MM.1S (cell line): ENCODE data around the gene PLEKHD1.

Source experiments
- DNase-seq: peaks from one replicate; pipeline ENCODE4 v3.0.0-alpha.2; 2015
- H2AFZ ChIP-seq: fragments of 300-600 bp; sonication (generic); 2 replicates; pipeline ENCODE4 v1.6.0; 2016; ENCODE audit warnings: antibody characterized with exemption, low read length
- H3F3A ChIP-seq: fragments of 300-600 bp; sonication (generic); 2 replicates; pipeline ENCODE4 v1.6.1; 2016; ENCODE audit warnings: mild to moderate bottlenecking, antibody characterized with exemption, low read length, moderate library complexity, mixed read lengths; ENCODE audit not compliant: insufficient read depth
- H3K27ac ChIP-seq: fragments of 300-600 bp; sonication (generic); 2 replicates; pipeline ENCODE4 v1.5.1; 2016; ENCODE audit warnings: mild to moderate bottlenecking, low read length
- H3K27me3 ChIP-seq: fragments of 300-600 bp; sonication (generic); replicated peaks from 2 replicates; pipeline ENCODE4 v1.6.0; 2016; ENCODE audit warnings: low read length; ENCODE audit not compliant: insufficient read depth
- H3K36me3 ChIP-seq: fragments of 300-600 bp; sonication (generic); replicated peaks from 2 replicates; pipeline ENCODE4 v1.6.1; 2016; ENCODE audit warnings: mild to moderate bottlenecking, low read length, mixed read lengths; ENCODE audit not compliant: insufficient read depth
- H3K4me1 ChIP-seq: fragments of 300-600 bp; sonication (generic); 2 replicates; pipeline ENCODE4 v1.6.1; 2016; ENCODE audit warnings: low read length, mixed read lengths
- H3K4me2 ChIP-seq: fragments of 300-600 bp; sonication (generic); 2 replicates; pipeline ENCODE4 v1.6.0; 2016; ENCODE audit warnings: low read depth, low read length
- H3K4me3 ChIP-seq: fragments of 300-600 bp; sonication (generic); 2 replicates; pipeline ENCODE4 v1.5.1; 2016; ENCODE audit warnings: low read length, mixed read lengths
- H3K79me2 ChIP-seq: fragments of 300-600 bp; sonication (generic); 2 replicates; pipeline ENCODE4 v1.6.1; 2016; ENCODE audit warnings: mixed run types, low read length, mixed read lengths
- H3K9ac ChIP-seq: fragments of 300-600 bp; sonication (generic); 2 replicates; pipeline ENCODE4 v1.6.1; 2016; ENCODE audit warnings: low read length, mixed read lengths
- H3K9me2 ChIP-seq: fragments of 300-600 bp; sonication (generic); replicated peaks from 2 replicates; pipeline ENCODE4 v1.6.1; 2016; ENCODE audit warnings: mild to moderate bottlenecking, low read length, mixed read lengths; ENCODE audit not compliant: insufficient read depth
- H3K9me3 ChIP-seq: fragments of 300-600 bp; sonication (generic); replicated peaks from 2 replicates; pipeline ENCODE4 v1.6.1; 2016; ENCODE audit warnings: mild to moderate bottlenecking, low read length, mixed read lengths; ENCODE audit not compliant: insufficient read depth
- H4K20me1 ChIP-seq: fragments of 300-600 bp; sonication (generic); 2 replicates; pipeline ENCODE4 v1.6.1; 2016; ENCODE audit warnings: mild to moderate bottlenecking, low read length, moderate library complexity, mixed read lengths; ENCODE audit not compliant: insufficient read depth
- EZH2 ChIP-seq: fragments of 300-600 bp; sonication (generic); optimal IDR thresholded peaks from 2 replicates; pipeline ENCODE3; 2017; ENCODE audit warnings: low read depth, mild to moderate bottlenecking, antibody characterized with exemption, low read length, mixed read lengths
- EZH2phosphoT487 ChIP-seq: fragments of 300-600 bp; sonication (generic); IDR thresholded peaks from 2 replicates; pipeline ENCODE4 v1.6.1; 2018; ENCODE audit warnings: antibody characterized with exemption, low read length
- TF ChIP-seq, protein P1 (sequence below): fragments of 300-600 bp; sonication (generic); IDR thresholded peaks from 2 replicates; pipeline ENCODE4 v1.5.1; 2016; ENCODE audit warnings: antibody characterized with exemption, low read length, mixed read lengths

Gene PLEKHD1

DNA sequence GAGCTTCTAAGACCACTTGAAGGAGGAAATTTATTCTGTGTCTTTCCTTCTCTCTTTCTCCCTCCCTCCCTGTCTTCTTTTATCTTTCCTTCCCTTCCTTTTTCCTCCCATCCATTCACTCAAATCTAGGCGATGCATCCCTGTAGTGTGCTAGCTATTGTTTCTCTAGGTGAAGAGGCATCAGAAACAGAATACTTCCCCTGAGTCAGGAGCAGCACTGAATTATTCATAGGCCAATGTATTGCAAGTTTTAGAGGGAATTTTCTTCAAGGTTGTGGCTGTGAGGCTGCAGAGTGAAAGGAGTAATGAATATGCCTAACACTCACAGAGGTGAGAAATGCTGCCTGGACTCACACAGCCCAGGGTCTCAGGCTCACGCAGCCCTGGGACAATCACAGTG lies 67.0 kb downstream of the PLEKHD1 start:
- DNase-seq: no peak
- H3K27ac ChIP-seq: no peak overlapping the region
- no peaks in the 10 kb centered on the region for H3K79me2 ChIP-seq
- no peaks in the 10 kb centered on the region for H3K27me3 ChIP-seq
- H3K9me2 ChIP-seq: no peaks in the 10 kb centered on the region
- H3K9ac ChIP-seq: no peak overlapping the region
- no peaks in the 10 kb centered on the region for H4K20me1 ChIP-seq
- H3K4me3 ChIP-seq: no peak overlapping the region
- no peaks in the 10 kb centered on the region for H3K9me3 ChIP-seq
- no peak for TF ChIP-seq EZH2phosphoT487
- TF ChIP-seq, protein P1, sequence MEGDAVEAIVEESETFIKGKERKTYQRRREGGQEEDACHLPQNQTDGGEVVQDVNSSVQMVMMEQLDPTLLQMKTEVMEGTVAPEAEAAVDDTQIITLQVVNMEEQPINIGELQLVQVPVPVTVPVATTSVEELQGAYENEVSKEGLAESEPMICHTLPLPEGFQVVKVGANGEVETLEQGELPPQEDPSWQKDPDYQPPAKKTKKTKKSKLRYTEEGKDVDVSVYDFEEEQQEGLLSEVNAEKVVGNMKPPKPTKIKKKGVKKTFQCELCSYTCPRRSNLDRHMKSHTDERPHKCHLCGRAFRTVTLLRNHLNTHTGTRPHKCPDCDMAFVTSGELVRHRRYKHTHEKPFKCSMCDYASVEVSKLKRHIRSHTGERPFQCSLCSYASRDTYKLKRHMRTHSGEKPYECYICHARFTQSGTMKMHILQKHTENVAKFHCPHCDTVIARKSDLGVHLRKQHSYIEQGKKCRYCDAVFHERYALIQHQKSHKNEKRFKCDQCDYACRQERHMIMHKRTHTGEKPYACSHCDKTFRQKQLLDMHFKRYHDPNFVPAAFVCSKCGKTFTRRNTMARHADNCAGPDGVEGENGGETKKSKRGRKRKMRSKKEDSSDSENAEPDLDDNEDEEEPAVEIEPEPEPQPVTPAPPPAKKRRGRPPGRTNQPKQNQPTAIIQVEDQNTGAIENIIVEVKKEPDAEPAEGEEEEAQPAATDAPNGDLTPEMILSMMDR: no peak
- TF ChIP-seq EZH2: no peak
- no peak overlapping the region for H3K4me2 ChIP-seq
- no peaks in the 10 kb centered on the region for H3K4me1 ChIP-seq
- H3K36me3 ChIP-seq: no peaks in the 10 kb centered on the region
- no peaks in the 10 kb centered on the region for H3F3A ChIP-seq
- H2AFZ ChIP-seq: no peak overlapping the region

DNA sequence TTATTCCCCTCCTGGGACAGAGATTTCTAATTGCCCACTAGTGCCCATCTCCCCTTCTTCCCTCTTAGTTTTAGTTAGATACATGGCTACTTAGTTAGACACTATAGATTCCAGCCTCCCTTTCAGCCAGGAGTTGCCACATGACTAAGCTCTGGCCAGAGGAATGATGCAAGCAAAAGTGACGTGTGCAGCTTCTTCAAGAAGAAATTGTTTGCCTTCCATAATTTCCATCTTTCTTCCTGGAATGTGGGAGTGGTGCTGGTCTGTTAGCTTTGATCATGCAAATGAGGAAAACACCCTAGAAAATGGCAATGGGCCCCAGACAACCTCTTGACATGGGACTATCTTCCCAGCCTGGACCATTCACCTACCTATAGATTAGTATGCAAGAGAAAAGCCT lies 68.7 kb downstream of the PLEKHD1 start:
- Histone ChIP-seq H3F3A (no peaks in the 10 kb centered on the region), H3K4me1 (no peaks in the 10 kb centered on the region), H3K4me3 (no peak overlapping the region), H3K27ac (no peak overlapping the region), H3K79me2 (no peaks in the 10 kb centered on the region), H3K4me2 (no peak overlapping the region), H3K27me3 (no peaks in the 10 kb centered on the region), H3K9me3 (no peaks in the 10 kb centered on the region), H3K9ac (no peak overlapping the region), H2AFZ (no peak overlapping the region), H3K9me2 (no peaks in the 10 kb centered on the region), H3K36me3 (no peaks in the 10 kb centered on the region), H4K20me1 (no peaks in the 10 kb centered on the region)
- TF ChIP-seq EZH2 (no peak), EZH2phosphoT487 (no peak)
- TF ChIP-seq, protein P1: no peak
- DNase-seq: no peak

DNA sequence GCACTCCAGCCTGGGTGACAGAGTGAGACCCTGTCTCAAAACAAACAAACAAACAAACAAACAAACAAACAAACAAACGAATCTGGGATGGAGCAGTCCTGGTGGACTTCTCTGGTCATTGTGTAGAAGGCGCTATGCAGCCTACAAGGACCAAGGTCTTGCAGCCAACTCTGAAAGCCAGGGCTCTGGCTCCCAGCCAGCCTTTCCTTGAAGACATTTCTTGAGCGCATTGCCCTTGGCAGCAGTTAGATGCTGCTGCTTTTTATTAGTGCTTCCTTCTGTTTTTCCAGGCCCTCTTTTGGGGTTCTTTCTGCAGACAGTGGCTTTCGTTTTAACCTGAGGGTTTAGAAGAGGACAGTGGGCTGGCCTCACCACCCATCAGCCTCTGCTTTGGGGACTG lies 70.0 kb downstream of the PLEKHD1 start:
- no peak overlapping the region for H3K27ac ChIP-seq
- TF ChIP-seq EZH2 (no peak), EZH2phosphoT487 (no peak)
- TF ChIP-seq, protein P1: no peak
- no peaks in the 10 kb centered on the region for H3K79me2 ChIP-seq
- no peak for DNase-seq
- no peaks in the 10 kb centered on the region for H3K9me3 ChIP-seq
- no peak overlapping the region for H2AFZ ChIP-seq
- no peaks in the 10 kb centered on the region for H3K27me3 ChIP-seq
- H3K9me2 ChIP-seq: no peaks in the 10 kb centered on the region
- no peaks in the 10 kb centered on the region for H3F3A ChIP-seq
- H3K36me3 ChIP-seq: no peaks in the 10 kb centered on the region
- no peak overlapping the region for H3K9ac ChIP-seq
- H3K4me3 ChIP-seq: no peak overlapping the region
- H4K20me1 ChIP-seq: no peaks in the 10 kb centered on the region
- H3K4me1 ChIP-seq: no peaks in the 10 kb centered on the region
- no peak overlapping the region for H3K4me2 ChIP-seq
